WERI-Rb-1 (cell line): ENCODE data around the gene MIA.

Experiments
- DNase-seq: peaks from one replicate; pipeline ENCODE4 v3.0.0-alpha.2; 2020
- H3K27ac ChIP-seq: fragments of 250-450 bp; sonication (Bioruptor Pico); 2 replicates; pipeline ENCODE4 v1.5.1; 2020; ENCODE audit warnings: mild to moderate bottlenecking, moderate library complexity
- H3K27me3 ChIP-seq: fragments of 250-450 bp; sonication (Bioruptor Pico); 2 replicates; pipeline ENCODE4 v1.5.1; 2021; ENCODE audit warnings: mild to moderate bottlenecking, low read depth, moderate library complexity; ENCODE audit not compliant: insufficient read depth, severe bottlenecking
- H3K36me3 ChIP-seq: fragments of 250-450 bp; sonication (Bioruptor Pico); 2 replicates; pipeline ENCODE4 v1.5.1; 2020; ENCODE audit warnings: mild to moderate bottlenecking, moderate library complexity
- H3K4me3 ChIP-seq: 2 replicates; pipeline ENCODE4 v1.5.1; 2011; ENCODE audit warnings: low read depth, mild to moderate bottlenecking, control low read depth, low read length
- H3K9me3 ChIP-seq: fragments of 250-450 bp; sonication (Bioruptor Pico); 2 replicates; pipeline ENCODE4 v1.5.1; 2021; ENCODE audit warnings: mild to moderate bottlenecking, moderate library complexity; ENCODE audit not compliant: severe bottlenecking
- CTCF ChIP-seq: IDR thresholded peaks from 2 replicates; pipeline ENCODE4 v1.5.1; 2011; ENCODE audit warnings: low read depth, mild to moderate bottlenecking, control low read depth, inconsistent platforms, low read length

MIA gene

DNA sequence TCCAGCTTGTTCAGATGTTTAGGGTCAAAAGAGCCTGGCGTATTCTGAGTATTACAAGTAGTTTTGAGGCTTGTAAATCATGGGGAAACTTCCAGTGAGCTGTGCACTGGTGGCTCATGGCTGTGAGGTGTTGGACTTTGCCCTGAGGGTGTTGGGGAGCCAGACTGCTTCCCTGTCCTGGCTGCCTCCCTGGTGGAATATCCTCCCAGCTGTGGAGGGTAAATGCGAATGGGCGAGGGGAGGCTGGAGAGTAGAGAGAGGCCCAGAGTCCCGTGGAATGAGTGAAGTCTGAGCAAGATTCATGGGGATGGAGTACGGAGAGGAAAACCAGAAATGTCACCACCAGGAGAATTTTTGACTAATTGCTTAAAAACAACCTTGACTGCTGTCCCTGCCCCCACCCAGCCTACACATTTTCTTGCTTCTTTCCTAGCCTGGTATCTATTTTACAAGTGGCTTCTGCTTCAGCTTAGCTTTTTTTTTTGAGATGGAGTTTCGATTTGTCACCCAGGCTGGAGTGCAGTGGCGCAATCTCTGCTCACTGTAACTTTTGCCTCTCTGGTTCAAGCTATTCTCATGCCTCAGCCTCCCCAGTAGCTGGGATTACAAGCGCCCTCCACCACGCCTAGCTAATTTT lies 20.6 kb upstream of the MIA start:
- TF ChIP-seq CTCF, result no peak
- no peaks in the 10 kb centered on the region for H3K27me3 ChIP-seq
- H3K27ac ChIP-seq, result no peak overlapping the region
- DNase-seq, result no peak
- H3K36me3 ChIP-seq, result peaks cover 70% of the 10 kb centered on the region
- H3K9me3 ChIP-seq, result no peaks in the 10 kb centered on the region
- no peak overlapping the region for H3K4me3 ChIP-seq

- no peak overlapping the region for H3K4me3 ChIP-seq
- no peaks in the 10 kb centered on the region for H3K27me3 ChIP-seq
- no peaks in the 10 kb centered on the region for H3K9me3 ChIP-seq
- no peak for TF ChIP-seq CTCF
- H3K27ac ChIP-seq, result no peak overlapping the region
- no peak for DNase-seq
- peaks cover 75% of the 10 kb centered on the region for H3K36me3 ChIP-seq
Measured at GRCh38 chr19:40755248-40755624, 20.1 kb upstream of the MIA start.

- Histone ChIP-seq H3K9me3 (no peaks in the 10 kb centered on the region), H3K4me3 (no peak overlapping the region), H3K27ac (no peak overlapping the region), H3K27me3 (no peaks in the 10 kb centered on the region), H3K36me3 (peaks cover 81% of the 10 kb centered on the region)
- TF ChIP-seq CTCF, result no peak
- DNase-seq, result no peak
Measured at GRCh38 chr19:40755791-40756190, 19.5 kb upstream of the MIA start.

DNA sequence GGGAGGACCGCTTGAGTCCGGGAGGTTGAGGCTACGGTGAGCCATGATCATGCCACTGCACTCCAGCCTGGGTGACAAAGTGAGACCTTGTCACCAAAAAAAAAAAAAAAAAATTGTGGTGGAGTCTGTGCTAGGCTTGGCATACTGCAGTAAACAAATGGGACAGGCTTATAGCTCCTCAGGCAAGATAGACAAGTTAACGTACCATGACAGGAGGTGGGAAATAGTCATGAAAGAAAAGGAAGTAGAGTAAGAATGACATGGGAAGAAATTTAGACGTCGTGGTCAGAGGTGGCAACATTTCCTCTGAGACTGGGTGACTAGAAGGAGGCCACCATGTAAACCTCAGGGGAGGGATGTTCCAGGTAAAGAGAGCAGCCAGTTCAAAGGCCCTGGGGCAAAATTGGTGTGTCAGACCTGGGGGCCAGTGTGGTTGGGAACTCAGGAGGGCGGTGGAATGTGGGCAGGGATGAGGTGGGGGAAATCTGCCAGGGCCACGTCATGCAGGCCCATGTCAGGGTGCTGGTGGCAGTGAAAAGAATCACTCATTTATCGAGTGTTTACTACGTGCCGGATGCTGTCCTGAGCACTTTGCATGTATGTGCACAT lies 18.7 kb upstream of the MIA start:
- Histone ChIP-seq H3K27me3 (no peaks in the 10 kb centered on the region), H3K36me3 (peaks cover 83% of the 10 kb centered on the region), H3K27ac (no peak overlapping the region), H3K9me3 (no peaks in the 10 kb centered on the region), H3K4me3 (no peak overlapping the region)
- TF ChIP-seq CTCF, result no peak
- no peak for DNase-seq

GRCh38 chr19:40758491-40758890 lies 16.8 kb upstream of the MIA start:
- no peak for TF ChIP-seq CTCF

DNA sequence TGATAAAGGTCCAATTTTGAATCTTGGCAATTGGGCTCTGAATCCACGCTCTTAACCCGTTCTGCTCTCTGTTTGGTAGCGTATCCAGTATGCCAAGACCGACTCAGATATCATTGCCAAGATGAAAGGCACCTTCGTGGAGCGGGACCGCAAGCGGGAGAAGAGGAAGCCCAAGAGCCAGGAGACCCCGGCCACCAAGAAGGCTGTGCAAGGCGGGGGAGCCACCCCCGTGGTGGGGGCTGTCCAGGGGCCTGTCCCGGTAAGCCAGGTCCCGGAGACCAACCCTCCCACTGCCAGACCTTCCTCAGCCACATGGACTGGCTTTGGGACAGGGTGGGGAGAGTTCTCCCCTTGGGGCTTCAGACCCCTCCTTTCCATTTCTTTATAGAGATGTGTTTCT lies 16.0 kb upstream of the MIA start:
- DNase-seq, result no peak
- TF ChIP-seq CTCF, result no peak
- Histone ChIP-seq H3K36me3 (peaks cover 93% of the 10 kb centered on the region), H3K27me3 (no peaks in the 10 kb centered on the region), H3K9me3 (no peaks in the 10 kb centered on the region), H3K4me3 (no peak overlapping the region), H3K27ac (no peak overlapping the region)

More at GRCh38 chr19:40758491-40758890, 16.8 kb upstream of the MIA start:
- DNase-seq, result no peak
- peaks cover 91% of the 10 kb centered on the region for H3K36me3 ChIP-seq
- H3K9me3 ChIP-seq, result no peaks in the 10 kb centered on the region
- H3K27ac ChIP-seq, result no peak overlapping the region
- no peaks in the 10 kb centered on the region for H3K27me3 ChIP-seq
- H3K4me3 ChIP-seq, result no peak overlapping the region
